Duodenal mucosa (tissue), 2 donors: Measurements from ENCODE around the gene ZFP64.
"Not testable (repeated sequence)": the region's sequence is repeated elsewhere in the genome, so short reads cannot be mapped to it uniquely, and the experiment has no call there.

Source experiments
- H3K27ac ChIP-seq: one replicate; pipeline ENCODE4 v1.7.0; 2013; ENCODE audit warnings: low read depth, low read length
- H3K27me3 ChIP-seq, 2 donors: one replicate each; pipeline ENCODE4 v1.7.0; 2013; ENCODE audit warnings: low read length in 2 of 2, control low read depth in 1 of 2; ENCODE audit not compliant: insufficient read depth in 2 of 2, control insufficient read depth in 1 of 2
- H3K36me3 ChIP-seq, 2 donors: one replicate each; pipeline ENCODE4 v1.7.0; 2013; ENCODE audit warnings: low read length in 2 of 2, control low read depth in 1 of 2; ENCODE audit not compliant: insufficient read depth in 2 of 2, control insufficient read depth in 1 of 2
- H3K4me1 ChIP-seq, 2 donors: one replicate each; pipeline ENCODE4 v1.7.0; 2013; ENCODE audit warnings: low read length in 2 of 2, control low read depth in 1 of 2; ENCODE audit not compliant: insufficient read depth in 2 of 2, control insufficient read depth in 1 of 2
- H3K4me3 ChIP-seq, 2 donors: one replicate each; pipeline ENCODE4 v1.7.0; 2013; ENCODE audit warnings: low read length in 2 of 2, low read depth in 1 of 2
- H3K9ac ChIP-seq, 2 donors: one replicate each; pipeline ENCODE4 v1.7.0; 2013; ENCODE audit warnings: low read length in 2 of 2, low read depth in 1 of 2
- H3K9me3 ChIP-seq, 2 donors: one replicate each; pipeline ENCODE4 v1.7.0; 2013; ENCODE audit warnings: low read length in 2 of 2, control low read depth in 1 of 2; ENCODE audit not compliant: control insufficient read depth in 1 of 2

Gene ZFP64

DNA sequence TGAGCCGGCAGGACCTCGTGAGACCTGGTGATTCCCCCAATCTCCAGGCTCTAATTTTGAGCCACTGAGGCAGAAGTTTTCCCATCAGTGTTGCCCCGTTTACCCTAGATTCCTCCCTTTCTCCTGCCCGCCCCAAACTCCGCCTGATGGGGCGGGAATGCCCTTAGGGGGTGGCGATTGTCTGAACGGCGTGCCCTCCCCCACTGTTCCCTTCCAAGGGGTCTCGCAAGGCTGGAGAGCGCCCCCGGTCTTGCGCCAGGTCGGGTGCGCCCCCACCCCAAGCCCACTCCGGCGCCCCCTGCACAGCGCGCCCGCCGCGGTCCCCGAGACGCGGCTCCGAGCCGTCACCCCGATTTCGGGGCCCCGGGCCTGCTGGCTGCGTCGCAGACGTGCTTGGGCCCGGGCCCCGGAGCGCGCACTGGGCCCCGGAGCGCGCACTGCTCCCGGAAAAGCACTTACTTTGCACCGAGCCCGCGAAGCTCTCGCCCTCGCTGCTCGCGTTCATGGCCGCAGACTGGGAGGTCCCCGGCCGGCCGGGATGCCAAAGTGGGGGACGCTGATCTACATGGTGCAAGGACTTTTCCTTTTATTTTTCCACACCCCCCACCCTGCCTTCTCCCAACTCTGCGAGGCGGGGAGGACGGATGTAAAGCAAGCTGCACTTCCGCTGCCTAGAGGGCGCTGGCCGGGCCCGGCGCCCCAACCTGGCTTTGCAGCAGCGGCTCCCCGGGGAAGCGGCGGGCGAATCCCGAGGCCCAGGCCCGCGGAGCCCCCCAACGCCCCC, at the start of gene ZFP64:
TSS of gene ZFP64 (minus strand) at position 648 of the 784 bp plus-strand sequence. CDS start at position 505, 143 bp downstream.
- Histone ChIP-seq H3K4me1 (peaks cover 13 to 14% of the 10 kb centered on the region in 2 donors), H3K27ac (peak within 1 kb of the TSS; percentile 80), H3K4me3 (peak within 1 kb of the TSS; percentile 83 to 99), H3K36me3 (peaks cover 0 to 7% of the 10 kb centered on the region in 2 donors), H3K27me3 (no peaks in the 10 kb centered on the region), H3K9ac (peak within 1 kb of the TSS; percentile 73 to 88), H3K9me3 (no peaks in the 10 kb centered on the region)

DNA sequence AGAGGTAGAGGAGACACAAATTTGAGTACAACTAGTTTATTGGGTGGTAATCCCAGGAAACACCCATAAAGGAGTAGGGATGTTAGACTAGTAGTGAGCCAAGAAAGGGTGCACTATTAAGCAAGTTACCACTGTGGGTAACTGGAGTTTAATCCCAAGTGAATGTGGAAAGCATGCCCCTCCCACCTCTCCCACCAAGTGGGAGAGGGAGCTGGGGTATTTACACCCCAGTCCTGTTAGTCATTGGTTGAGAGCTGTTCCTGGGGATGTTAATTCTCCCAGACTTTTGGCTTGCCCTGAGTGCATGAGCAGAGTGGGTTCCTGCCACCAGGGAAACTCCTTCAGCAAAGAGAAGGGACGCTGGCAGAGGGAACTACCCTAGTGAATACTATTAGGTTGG, 49.2 kb upstream of the ZFP64 start:
- no peak overlapping the region for H3K4me3 ChIP-seq
- no peak overlapping the region for H3K27ac ChIP-seq
- no peaks in the 10 kb centered on the region for H3K36me3 ChIP-seq
- H3K27me3 ChIP-seq, result no peaks in the 10 kb centered on the region
- H3K9ac ChIP-seq, result no peak overlapping the region
- H3K4me1 ChIP-seq, result no peaks in the 10 kb centered on the region
- no peaks in the 10 kb centered on the region for H3K9me3 ChIP-seq

DNA sequence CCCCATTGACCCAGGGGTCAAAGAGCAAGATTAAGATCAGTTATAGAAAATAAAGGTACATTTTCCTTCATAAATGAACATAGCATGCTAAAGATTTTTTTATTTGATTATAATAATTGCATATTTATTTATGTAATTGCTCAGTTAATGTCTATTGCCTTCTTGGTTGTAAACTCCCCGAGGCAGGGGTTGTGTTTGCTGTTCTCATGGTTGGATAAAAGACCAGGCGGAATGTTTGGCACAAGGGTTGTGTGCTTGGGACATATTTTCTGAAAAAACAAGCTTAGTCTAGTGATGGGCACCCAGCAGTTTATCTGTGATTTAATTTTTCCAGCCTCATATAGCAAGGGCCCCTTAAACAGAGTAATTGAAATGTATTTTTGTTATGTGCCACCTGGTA, 47.5 kb upstream of the ZFP64 start:
- no peak overlapping the region for H3K4me3 ChIP-seq
- H3K27ac ChIP-seq, result no peak overlapping the region
- no peak overlapping the region for H3K9ac ChIP-seq
- H3K27me3 ChIP-seq, result no peaks in the 10 kb centered on the region
- no peaks in the 10 kb centered on the region for H3K4me1 ChIP-seq
- H3K9me3 ChIP-seq, result no peaks in the 10 kb centered on the region
- no peaks in the 10 kb centered on the region for H3K36me3 ChIP-seq

DNA sequence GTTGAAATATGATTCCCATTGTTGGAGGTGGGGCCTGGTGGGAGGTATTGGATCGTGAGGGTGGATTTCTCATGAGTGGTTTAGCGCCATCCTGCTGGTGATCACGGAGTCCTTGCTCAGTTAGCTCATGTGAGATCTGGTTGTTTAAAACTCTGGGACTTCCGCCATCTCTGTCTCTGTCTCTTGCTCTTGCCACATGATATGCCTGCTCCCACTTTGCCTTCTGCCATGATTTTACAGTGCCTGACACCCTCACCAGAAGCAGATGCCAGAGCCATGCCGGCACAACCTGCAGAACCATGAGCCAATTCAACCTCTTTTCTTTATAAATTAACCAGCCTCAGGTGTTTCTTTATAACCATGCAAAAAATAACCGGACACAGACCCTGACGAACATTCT, 44.7 kb upstream of the ZFP64 start:
- Histone ChIP-seq H3K9me3 (no peaks in the 10 kb centered on the region), H3K36me3 (no peaks in the 10 kb centered on the region), H3K27ac (no peak overlapping the region), H3K4me3 (no peak overlapping the region), H3K27me3 (no peaks in the 10 kb centered on the region), H3K9ac (no peak overlapping the region), H3K4me1 (no peaks in the 10 kb centered on the region)

DNA sequence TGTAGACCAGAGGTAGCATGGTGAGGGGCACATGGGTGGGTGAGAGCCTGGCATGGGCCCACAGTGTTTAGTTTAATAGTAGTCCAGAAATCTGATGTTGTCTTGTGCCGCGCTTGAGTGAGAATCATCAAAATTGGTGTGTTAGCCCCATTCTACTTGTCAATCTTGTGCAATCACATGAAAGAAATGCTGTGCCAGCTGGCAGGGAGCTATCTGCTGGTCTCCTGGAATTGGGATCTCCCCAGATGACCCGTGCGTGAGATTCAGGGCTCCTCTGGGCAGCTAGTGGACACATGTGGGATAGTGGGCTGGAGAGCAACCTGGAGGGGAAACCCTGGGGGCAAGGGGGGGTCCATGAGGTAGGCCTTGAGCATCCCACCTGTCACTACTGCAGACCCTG, 43.5 kb upstream of the ZFP64 start:
- Histone ChIP-seq H3K27me3 (no peaks in the 10 kb centered on the region), H3K27ac (no peak overlapping the region)

DNA sequence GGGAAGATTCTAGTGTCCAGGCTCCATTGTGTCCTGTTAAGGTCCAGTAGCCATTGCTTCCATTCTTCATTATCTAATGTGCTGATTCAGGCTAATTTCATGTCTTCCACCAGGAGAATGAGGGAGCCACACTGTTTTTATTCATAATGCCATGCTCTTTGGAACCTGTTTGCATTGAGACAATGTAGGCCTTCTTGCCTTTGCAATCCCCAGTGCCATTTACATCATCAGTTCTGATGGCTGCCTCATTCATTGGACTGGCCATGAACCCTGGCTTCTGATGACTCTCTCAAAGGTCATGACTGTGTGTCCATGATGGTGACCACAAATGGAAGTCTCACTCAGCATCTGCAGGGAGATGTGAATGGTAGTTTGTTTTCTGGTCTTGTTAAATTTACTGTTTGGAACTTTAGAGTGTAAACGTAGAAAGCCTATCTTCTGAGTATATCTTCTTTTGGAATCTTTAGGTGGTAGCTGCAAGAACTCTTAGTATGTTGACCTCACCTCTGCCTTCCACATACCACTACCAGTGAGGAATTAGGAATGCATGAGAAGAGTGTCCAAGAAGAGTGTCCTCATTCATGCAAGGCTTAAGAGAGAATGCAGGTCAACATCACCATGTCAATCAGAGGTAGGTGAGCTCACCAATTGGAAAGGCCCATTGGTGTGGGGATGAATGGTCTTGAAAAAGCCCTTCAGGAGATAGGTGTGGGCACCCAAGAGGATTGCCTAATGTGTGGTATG, 42.9 kb upstream of the ZFP64 start:
- peaks cover 12 to 15% of the 10 kb centered on the region in 2 donors for H3K4me1 ChIP-seq
- H3K36me3 ChIP-seq, result no peaks in the 10 kb centered on the region
- no peak overlapping the region for H3K4me3 ChIP-seq
- H3K27ac ChIP-seq, result no peak overlapping the region
- H3K9ac ChIP-seq, result no peak overlapping the region
- no peaks in the 10 kb centered on the region for H3K27me3 ChIP-seq
- no peaks in the 10 kb centered on the region for H3K9me3 ChIP-seq

More for the DNA sequence above, 43.5 kb upstream of the ZFP64 start:
- peaks cover 9 to 10% of the 10 kb centered on the region in 2 donors for H3K4me1 ChIP-seq
- no peak overlapping the region for H3K9ac ChIP-seq
- H3K36me3 ChIP-seq, result no peaks in the 10 kb centered on the region
- H3K9me3 ChIP-seq, result no peaks in the 10 kb centered on the region
- H3K4me3 ChIP-seq, result no peak overlapping the region

DNA sequence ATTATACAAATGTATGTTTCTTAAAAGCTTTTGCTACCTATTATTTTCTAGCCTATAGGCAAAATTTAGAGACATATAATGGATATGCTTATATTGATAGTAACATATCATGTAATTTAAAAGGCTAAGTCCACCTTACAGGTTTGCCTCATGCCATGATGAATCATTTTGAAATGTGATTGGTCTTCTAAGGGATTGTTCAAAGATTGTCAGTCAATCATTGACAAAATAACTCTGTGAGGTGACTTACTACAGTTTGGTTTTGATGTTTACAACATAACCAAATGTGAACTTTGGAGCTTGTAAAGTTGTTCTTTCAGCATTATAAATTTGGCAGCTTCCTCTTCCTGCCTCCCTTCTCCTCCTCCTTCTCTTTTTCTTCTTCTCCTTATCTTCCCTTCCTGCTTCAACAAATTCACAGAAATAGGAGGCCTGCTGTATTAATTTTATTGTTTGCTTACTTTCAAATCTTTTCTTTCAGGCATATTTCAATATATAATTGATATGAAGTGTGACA, 39.7 kb upstream of the ZFP64 start:
- H3K4me3 ChIP-seq, result no peak overlapping the region
- H3K9me3 ChIP-seq, result no peaks in the 10 kb centered on the region
- no peaks in the 10 kb centered on the region for H3K27me3 ChIP-seq
- no peak overlapping the region for H3K27ac ChIP-seq
- peaks cover 12 to 17% of the 10 kb centered on the region in 2 donors for H3K4me1 ChIP-seq
- H3K9ac ChIP-seq, result no peak overlapping the region
- H3K36me3 ChIP-seq, result no peaks in the 10 kb centered on the region

DNA sequence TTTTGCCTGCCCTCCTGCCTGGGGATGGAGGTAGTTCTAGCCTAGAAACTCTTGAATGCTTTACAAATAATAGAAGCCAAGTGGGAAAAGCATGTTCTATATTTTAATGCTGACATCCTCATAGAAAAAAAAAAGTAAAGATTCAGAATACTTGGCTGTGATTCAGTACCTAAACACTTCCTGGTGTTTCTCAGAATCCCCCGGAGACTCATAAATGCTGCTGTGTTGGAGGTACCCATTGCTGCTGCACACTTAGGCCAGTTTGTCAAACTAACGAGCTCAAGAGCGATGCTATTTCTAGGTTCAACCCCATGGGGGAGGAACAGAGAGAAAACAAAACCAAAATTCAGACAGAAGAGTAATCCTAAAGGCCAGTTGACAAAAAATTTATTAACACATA, 38.8 kb upstream of the ZFP64 start:
- Histone ChIP-seq H3K27me3 (no peaks in the 10 kb centered on the region), H3K36me3 (no peaks in the 10 kb centered on the region), H3K9ac (no peak overlapping the region), H3K9me3 (no peaks in the 10 kb centered on the region), H3K4me1 (peaks cover 12 to 21% of the 10 kb centered on the region in 2 donors), H3K27ac (no peak overlapping the region), H3K4me3 (no peak overlapping the region)

DNA sequence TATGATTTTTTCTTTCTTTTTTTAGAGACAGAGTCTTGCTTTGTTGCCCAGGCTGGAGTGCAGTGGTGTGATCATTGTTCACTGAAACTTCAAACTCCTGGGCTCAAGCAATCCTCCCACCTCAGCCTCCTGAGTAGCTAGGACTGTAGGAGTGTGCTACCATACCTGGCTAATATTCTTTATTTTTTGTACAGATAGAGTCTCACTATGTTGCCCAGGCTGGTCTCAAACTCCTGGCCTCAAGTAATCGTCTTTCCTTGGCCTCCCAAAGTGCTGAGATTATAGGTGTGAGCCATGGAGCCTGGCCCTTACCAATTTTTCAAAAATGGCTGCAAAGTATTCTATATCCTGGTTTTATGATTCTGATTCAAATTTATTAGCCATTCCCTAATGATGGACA, 37.8 kb upstream of the ZFP64 start:
- not testable (repeated sequence) for H3K9ac ChIP-seq, H3K27ac ChIP-seq, H3K4me3 ChIP-seq, H3K27me3 ChIP-seq, H3K9me3 ChIP-seq, H3K36me3 ChIP-seq
- peaks cover 12 to 22% of the 10 kb centered on the region in 2 donors for H3K4me1 ChIP-seq

DNA sequence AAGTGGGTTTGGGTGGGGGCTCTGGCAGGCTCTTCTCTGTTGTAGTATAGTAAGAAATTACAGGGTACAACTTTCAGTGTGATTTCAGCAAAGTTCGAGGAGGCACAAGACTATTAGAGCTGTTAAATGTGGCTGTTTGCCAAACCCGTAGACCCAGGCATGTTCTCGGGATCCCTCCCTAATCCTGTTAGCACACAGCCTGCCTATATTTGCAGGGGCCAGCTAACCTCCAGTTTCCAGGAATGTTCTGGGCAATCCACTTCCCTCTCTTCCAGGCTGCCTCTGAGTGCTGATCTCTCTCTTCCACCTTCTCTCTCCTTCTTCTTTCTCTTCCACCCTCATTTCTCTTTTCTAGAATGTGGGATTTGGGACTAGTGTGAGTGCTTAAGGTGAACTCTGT, 34.8 kb upstream of the ZFP64 start:
- Histone ChIP-seq H3K4me1 (peaks cover 12 to 22% of the 10 kb centered on the region in 2 donors), H3K36me3 (no peaks in the 10 kb centered on the region), H3K9ac (no peak overlapping the region), H3K27me3 (no peaks in the 10 kb centered on the region), H3K9me3 (peaks cover under 1 to 1% of the 10 kb centered on the region in 2 donors), H3K27ac (no peak overlapping the region), H3K4me3 (no peak overlapping the region)
